NB4 (cell line): ENCODE data around the gene ARHGAP19.

Source experiments
- MAX ChIP-seq: IDR thresholded peaks from 2 replicates; pipeline ENCODE4 v1.6.1; 2011; ENCODE audit warnings: low read depth, low read length
- MYC ChIP-seq: IDR thresholded peaks from 2 replicates; pipeline ENCODE4 v1.6.1; 2011; ENCODE audit warnings: low read depth, low read length
- POLR2A ChIP-seq: IDR thresholded peaks from 2 replicates; pipeline ENCODE4 v1.6.1; 2011; ENCODE audit warnings: mild to moderate bottlenecking; ENCODE audit not compliant: insufficient read length; ENCODE audit errors: extremely low read depth
- TF ChIP-seq, protein P1 (sequence below): IDR thresholded peaks from one replicate; pipeline ENCODE4 v1.5.1; 2012; ENCODE audit warnings: low read depth, low read length

GRCh38 chr10:97325754-97326153 is 33.3 kb upstream of the ARHGAP19 start:
- TF ChIP-seq, protein P1, sequence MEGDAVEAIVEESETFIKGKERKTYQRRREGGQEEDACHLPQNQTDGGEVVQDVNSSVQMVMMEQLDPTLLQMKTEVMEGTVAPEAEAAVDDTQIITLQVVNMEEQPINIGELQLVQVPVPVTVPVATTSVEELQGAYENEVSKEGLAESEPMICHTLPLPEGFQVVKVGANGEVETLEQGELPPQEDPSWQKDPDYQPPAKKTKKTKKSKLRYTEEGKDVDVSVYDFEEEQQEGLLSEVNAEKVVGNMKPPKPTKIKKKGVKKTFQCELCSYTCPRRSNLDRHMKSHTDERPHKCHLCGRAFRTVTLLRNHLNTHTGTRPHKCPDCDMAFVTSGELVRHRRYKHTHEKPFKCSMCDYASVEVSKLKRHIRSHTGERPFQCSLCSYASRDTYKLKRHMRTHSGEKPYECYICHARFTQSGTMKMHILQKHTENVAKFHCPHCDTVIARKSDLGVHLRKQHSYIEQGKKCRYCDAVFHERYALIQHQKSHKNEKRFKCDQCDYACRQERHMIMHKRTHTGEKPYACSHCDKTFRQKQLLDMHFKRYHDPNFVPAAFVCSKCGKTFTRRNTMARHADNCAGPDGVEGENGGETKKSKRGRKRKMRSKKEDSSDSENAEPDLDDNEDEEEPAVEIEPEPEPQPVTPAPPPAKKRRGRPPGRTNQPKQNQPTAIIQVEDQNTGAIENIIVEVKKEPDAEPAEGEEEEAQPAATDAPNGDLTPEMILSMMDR = no peak
- TF ChIP-seq MAX (no peak), POLR2A (no peak), MYC (no peak)
